Fibroblast of mammary gland (primary cell): ENCODE measurements around the gene HBB.
"Not testable (repeated sequence)": the region's sequence is repeated elsewhere in the genome, so short reads cannot be mapped to it uniquely, and the experiment has no call there.

Source experiments
- DNase-seq: peaks from one replicate; pipeline ENCODE4 v3.0.0-alpha.2; 2010; ENCODE audit warnings: low read depth
- H3K4me3 ChIP-seq: 2 replicates; pipeline ENCODE4 v1.5.1; 2011; ENCODE audit warnings: low read depth, mild to moderate bottlenecking, low read length, moderate library complexity; ENCODE audit not compliant: control insufficient read depth
- CTCF ChIP-seq: conservative IDR thresholded peaks from 2 replicates; pipeline ENCODE4 v1.5.1; 2011; ENCODE audit warnings: low read depth, low read length, inconsistent platforms; ENCODE audit not compliant: control insufficient read depth, insufficient read depth

The HBB gene

GRCh38 chr11:5252192-5252918 is 25.5 kb upstream of the HBB start:
- TF ChIP-seq CTCF: no peak
- no peak overlapping the region for H3K4me3 ChIP-seq
- no peak for DNase-seq

GRCh38 chr11:5251746-5252145 is 24.9 kb upstream of the HBB start:
- no peak for TF ChIP-seq CTCF
- no peak overlapping the region for H3K4me3 ChIP-seq
- no peak for DNase-seq

- TF ChIP-seq CTCF: no peak
- no peak overlapping the region for H3K4me3 ChIP-seq
Measured at GRCh38 chr11:5250543-5251204, 23.8 kb upstream of the HBB start.

GRCh38 chr11:5249807-5250396 is 23.0 kb upstream of the HBB start, which contains the start of gene HBG1:
TSS of gene HBG1 (minus strand) at chr11:5249857. CDS start at chr11:5249804, 53 bp downstream.
- H3K4me3 ChIP-seq: not testable (repeated sequence)
- DNase-seq: peak; percentile 8

More at GRCh38 chr11:5250543-5251204, 23.8 kb upstream of the HBB start:
- DNase-seq: no peak

- DNase-seq: not testable (repeated sequence)
Measured at GRCh38 chr11:5248498-5248897, 21.6 kb upstream of the HBB start.

GRCh38 chr11:5247472-5248192 is 20.8 kb upstream of the HBB start:
- DNase-seq: peak; percentile 8
- no peak for TF ChIP-seq CTCF
- H3K4me3 ChIP-seq: no peak overlapping the region

More at GRCh38 chr11:5248498-5248897, 21.6 kb upstream of the HBB start:
- H3K4me3 ChIP-seq: not testable (repeated sequence)

- no peak for TF ChIP-seq CTCF
- DNase-seq: no peak
- H3K4me3 ChIP-seq: no peak overlapping the region
Measured at GRCh38 chr11:5246772-5247471, 20.1 kb upstream of the HBB start.
